GM06990 (cell line): ENCODE measurements around the gene CNTNAP2.

Experiments used
- DNase-seq: peaks from one replicate; pipeline ENCODE4 v3.0.0-alpha.2; 2011; ENCODE audit not compliant: insufficient read length; ENCODE audit errors: extremely low read depth
- H3K27me3 ChIP-seq: replicated peaks from 2 replicates; pipeline ENCODE4 v1.6.0; 2011; ENCODE audit warnings: low read length; ENCODE audit not compliant: control insufficient read depth, insufficient read depth
- H3K36me3 ChIP-seq: 2 replicates; pipeline ENCODE4 v1.5.1; 2011; ENCODE audit warnings: low read length; ENCODE audit not compliant: control insufficient read depth, insufficient read depth
- H3K4me3 ChIP-seq: replicated peaks from 2 replicates; pipeline ENCODE4 v1.5.1; 2011; ENCODE audit warnings: low read depth, mild to moderate bottlenecking, control low read depth, low read length
- CTCF ChIP-seq: IDR thresholded peaks from 2 replicates; pipeline ENCODE4 v1.5.1; 2011; ENCODE audit warnings: low read length, control low read depth, mild to moderate bottlenecking, inconsistent platforms; ENCODE audit not compliant: insufficient read depth, poor library complexity, severe bottlenecking

CNTNAP2 gene

DNA sequence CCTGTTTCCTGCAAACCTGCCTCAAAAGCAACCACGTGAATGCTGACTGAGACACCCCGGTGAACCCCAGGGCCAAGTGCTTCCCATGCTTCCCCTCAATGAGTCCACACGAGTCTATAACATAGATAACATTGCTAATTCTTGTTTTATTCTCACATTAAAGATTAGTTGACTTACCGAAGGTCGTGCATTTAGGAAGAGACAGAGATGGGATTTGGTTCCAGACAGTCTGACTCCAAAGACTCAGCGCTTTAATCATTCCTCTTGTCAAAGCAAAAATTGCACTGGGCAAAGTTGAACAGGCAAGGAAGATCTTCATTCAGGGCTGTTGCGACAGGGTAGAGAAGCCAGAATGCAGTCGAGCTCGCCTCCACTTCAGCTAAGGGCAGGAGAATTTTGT, 2038.4 kb downstream of the CNTNAP2 start:
- H3K27me3 ChIP-seq = no peaks in the 10 kb centered on the region
- no peak overlapping the region for H3K4me3 ChIP-seq
- no peaks in the 10 kb centered on the region for H3K36me3 ChIP-seq
- no peak for DNase-seq
- no peak for TF ChIP-seq CTCF

DNA sequence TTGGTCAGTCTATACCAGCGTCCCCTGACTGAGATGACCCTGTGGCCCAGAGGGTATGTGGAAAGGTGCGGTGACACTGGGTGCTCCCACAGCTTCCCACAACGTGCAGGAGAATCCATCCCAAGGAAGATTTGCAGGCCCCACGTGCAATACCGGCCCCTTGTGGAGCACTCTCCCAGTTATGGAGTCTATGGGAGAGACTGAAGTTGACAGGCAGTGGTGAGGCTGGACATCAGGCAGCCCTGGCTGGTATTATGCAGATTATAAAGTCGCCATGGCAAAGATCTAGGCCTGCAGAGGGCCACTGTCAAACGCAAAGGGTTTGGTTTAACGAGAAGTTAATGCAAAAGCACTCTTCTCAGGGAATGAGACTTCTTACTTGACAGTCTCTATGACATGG, 2039.2 kb downstream of the CNTNAP2 start:
- Histone ChIP-seq H3K4me3 (no peak overlapping the region), H3K27me3 (no peaks in the 10 kb centered on the region), H3K36me3 (no peaks in the 10 kb centered on the region)
- no peak for TF ChIP-seq CTCF
- DNase-seq = no peak

- no peak for DNase-seq
- Histone ChIP-seq H3K27me3 (no peaks in the 10 kb centered on the region), H3K4me3 (no peak overlapping the region), H3K36me3 (no peaks in the 10 kb centered on the region)
- TF ChIP-seq CTCF = no peak
Observed at GRCh38 chr7:148156233-148156632, 2039.6 kb downstream of the CNTNAP2 start.

DNA sequence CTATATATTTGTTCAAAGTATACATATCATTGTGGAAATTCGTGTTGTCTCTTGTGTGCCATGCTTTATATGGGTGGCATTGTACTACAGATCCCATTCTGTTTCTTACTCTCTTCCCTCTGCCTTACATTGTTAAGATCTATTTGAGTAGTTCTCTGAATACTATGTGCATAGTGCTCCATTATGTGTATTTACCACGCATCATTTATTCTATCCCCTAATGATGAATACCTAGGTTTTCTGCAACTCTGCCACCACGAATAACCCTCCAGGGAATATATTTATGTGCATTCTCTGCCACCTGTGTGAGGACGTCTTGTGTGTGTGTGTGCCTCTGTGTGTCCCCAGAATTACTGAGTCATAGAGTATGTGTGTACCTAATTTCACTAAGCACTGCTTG, 2042.7 kb downstream of the CNTNAP2 start:
- no peak for DNase-seq
- no peak overlapping the region for H3K4me3 ChIP-seq
- no peaks in the 10 kb centered on the region for H3K27me3 ChIP-seq
- H3K36me3 ChIP-seq = no peaks in the 10 kb centered on the region
- TF ChIP-seq CTCF = no peak

DNA sequence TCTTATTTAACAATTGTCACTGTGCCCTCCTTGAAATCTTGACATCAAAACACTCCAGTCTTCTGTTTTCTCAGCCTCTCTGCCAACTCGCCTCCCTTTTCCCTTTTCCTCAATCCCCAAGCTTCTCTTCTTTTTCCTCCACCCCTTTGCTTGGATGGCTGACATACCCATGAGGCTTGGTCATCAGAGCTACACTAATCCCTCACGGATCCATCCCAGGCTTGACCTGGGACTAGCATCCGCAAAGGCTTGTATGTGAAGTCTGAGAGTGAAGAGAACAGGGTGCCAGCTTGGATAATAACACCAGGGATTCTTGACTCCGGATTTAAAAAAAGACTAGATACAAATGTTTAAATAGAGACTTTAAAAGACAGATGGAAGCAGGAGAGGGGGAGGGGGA, 2045.2 kb downstream of the CNTNAP2 start:
- no peaks in the 10 kb centered on the region for H3K36me3 ChIP-seq
- H3K27me3 ChIP-seq = no peaks in the 10 kb centered on the region
- no peak for TF ChIP-seq CTCF
- no peak for DNase-seq
- H3K4me3 ChIP-seq = no peak overlapping the region

DNA sequence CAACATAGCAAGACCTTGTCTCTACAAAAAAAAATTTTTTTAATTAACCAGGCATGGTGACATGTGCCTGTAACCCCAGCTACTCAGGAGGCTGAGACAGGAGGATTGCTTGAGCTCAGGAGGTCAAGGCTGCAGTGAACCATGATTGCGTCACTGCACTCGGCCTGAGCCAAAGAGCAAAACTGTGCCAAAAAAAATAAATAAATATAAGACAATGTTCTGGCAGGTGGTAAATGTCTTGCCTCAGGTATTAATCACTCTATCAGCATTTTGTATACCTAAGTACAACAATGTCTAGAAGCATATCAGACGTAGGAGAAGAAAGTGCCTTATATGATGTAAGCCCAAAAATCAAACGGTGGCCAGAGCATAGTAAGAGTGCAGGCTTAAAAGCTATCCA, 2046.2 kb downstream of the CNTNAP2 start:
- H3K4me3 ChIP-seq = no peak overlapping the region
- no peaks in the 10 kb centered on the region for H3K27me3 ChIP-seq
- DNase-seq = no peak

More for the DNA sequence above, 2046.2 kb downstream of the CNTNAP2 start:
- TF ChIP-seq CTCF = no peak
- no peaks in the 10 kb centered on the region for H3K36me3 ChIP-seq
